22Rv1 (cell line): ENCODE data around the gene DNM2.

Source experiments
- CTCF ChIP-seq: fragments of 450-650 bp; IDR thresholded peaks from 2 replicates; pipeline ENCODE4 v1.5.1; 2017; ENCODE audit warnings: mild to moderate bottlenecking
- ZFX ChIP-seq: fragments of 450-650 bp; IDR thresholded peaks from 2 replicates; pipeline ENCODE4 v1.6.1; 2017; ENCODE audit warnings: antibody characterized with exemption, borderline replicate concordance

- TF ChIP-seq CTCF (no peak), ZFX (no peak)
Measured at GRCh38 chr19:10812196-10812595, 94.3 kb downstream of the DNM2 start.
